Stimulated activated effector memory CD8-positive, alpha-beta T cell treated with anti-CD3 and anti-CD28 coated beads, Interleukin-12 subunit alpha, Interleukin-12 subunit beta, amount 100 ng/mL, for 72 hours (primary cell): Measurements from ENCODE around the gene HAPLN2.

Experiments
- ATAC-seq: fragments of 150-1000 bp; cut with Tn5 transposase; 2 replicates; pipeline ENCODE4 v1.10.0; 2021
- DNase-seq, 2 donors: peaks; one replicate each; pipeline ENCODE4 v3.0.0; 2021 to 2022; ENCODE audit warnings: low spot score in 2 of 2
- H3K27ac Mint-ChIP-seq: one replicate; pipeline ENCODE4 v1.8.0; 2022; ENCODE audit warnings: mild to moderate bottlenecking, mixed read lengths
- H3K36me3 Mint-ChIP-seq: one replicate; pipeline ENCODE4 v1.8.0; 2022; ENCODE audit warnings: mild to moderate bottlenecking, mixed read lengths
- H3K4me1 Mint-ChIP-seq: one replicate; pipeline ENCODE4 v1.8.0; 2022; ENCODE audit warnings: mixed read lengths
- H3K4me3 Mint-ChIP-seq: one replicate; pipeline ENCODE4 v1.8.0; 2022; ENCODE audit warnings: mild to moderate bottlenecking, mixed read lengths
- H3K9me3 Mint-ChIP-seq: one replicate; pipeline ENCODE4 v1.8.0; 2022; ENCODE audit warnings: mixed read lengths

The HAPLN2 gene

GRCh38 chr1:156666862-156667609 is 47.8 kb downstream of the HAPLN2 start:
- DNase-seq, result no peak
- H3K4me1 Mint-ChIP-seq, result peaks cover 4% of the 10 kb centered on the region
- H3K27ac Mint-ChIP-seq, result peak overlapping the region; percentile 52
- no peak for ATAC-seq
- no peak overlapping the region for H3K4me3 Mint-ChIP-seq
- no peaks in the 10 kb centered on the region for H3K36me3 Mint-ChIP-seq
- no peaks in the 10 kb centered on the region for H3K9me3 Mint-ChIP-seq

DNA sequence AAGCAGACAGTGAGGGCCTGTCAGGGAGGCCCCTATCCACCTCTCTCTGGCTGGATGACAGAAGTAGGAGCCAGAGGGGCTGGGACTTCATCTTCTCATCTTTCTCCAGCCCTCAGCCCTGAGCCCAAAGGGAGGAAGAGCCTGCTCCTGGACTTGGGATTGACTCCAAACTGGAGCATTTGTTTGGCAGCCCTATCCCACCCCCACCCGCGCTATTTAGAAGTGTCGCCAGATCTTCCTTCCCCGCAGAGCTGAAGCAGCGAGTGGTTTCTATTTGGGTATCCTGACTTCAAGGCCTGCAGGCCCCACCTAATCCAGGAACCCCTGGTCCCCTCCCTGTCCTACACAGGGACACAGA is 48.4 kb downstream of the HAPLN2 start:
- ATAC-seq, result no peak
- no peak for DNase-seq

GRCh38 chr1:156667968-156668709 is 48.9 kb downstream of the HAPLN2 start:
- Mint-ChIP-seq H3K4me1 (no peaks in the 10 kb centered on the region), H3K36me3 (no peaks in the 10 kb centered on the region), H3K9me3 (no peaks in the 10 kb centered on the region), H3K4me3 (no peak overlapping the region), H3K27ac (no peak overlapping the region)
- no peak for DNase-seq
- no peak for ATAC-seq

More for the DNA sequence above, 48.4 kb downstream of the HAPLN2 start:
- Mint-ChIP-seq H3K36me3 (no peaks in the 10 kb centered on the region), H3K4me1 (no peaks in the 10 kb centered on the region), H3K4me3 (no peak overlapping the region), H3K27ac (no peak overlapping the region), H3K9me3 (no peaks in the 10 kb centered on the region)

DNA sequence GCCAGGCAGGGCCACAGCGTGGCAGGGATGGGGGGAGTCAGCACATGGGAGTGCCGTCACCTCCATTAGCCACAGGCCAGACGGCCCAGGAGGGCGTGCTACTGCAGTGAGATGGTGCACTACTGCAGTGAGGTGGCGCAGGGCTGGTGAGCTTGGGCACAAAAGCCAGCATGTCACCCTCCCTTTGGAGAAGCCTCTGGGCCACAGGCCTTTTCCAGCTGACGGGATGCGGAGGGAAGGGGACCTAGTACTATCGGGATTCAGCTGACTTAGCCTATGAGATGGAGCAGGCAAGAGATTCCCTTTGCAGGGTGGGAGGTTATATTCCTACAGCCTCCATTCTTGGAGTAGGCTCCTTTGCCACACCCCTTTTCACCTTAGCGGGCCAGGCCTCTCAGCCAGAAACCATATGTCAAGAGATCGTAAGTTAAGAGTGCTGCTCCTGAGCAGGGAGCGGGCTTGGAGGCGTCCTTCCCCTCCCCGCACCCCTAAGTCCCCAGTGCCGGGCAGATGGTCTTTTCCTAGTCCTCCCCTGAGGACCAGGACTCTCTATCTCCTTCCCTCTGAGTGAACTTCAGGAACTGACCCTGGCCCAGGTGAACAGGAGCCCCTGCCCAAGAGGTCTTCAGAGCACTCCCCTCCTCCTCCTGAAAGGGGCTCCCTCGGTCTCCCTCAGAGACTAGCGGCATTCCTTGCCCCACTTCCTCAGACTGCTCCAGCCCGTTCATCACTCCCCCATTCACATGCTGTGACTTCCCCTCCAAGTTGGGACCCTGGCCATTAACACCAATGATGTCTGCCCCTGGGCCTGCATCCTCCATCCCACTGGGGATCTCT is 49.8 kb downstream of the HAPLN2 start:
- Mint-ChIP-seq H3K4me1 (no peaks in the 10 kb centered on the region), H3K27ac (peak overlapping the region; percentile 20), H3K9me3 (no peaks in the 10 kb centered on the region), H3K36me3 (no peaks in the 10 kb centered on the region), H3K4me3 (no peak overlapping the region)
- DNase-seq (no peak), ATAC-seq (no peak)

DNA sequence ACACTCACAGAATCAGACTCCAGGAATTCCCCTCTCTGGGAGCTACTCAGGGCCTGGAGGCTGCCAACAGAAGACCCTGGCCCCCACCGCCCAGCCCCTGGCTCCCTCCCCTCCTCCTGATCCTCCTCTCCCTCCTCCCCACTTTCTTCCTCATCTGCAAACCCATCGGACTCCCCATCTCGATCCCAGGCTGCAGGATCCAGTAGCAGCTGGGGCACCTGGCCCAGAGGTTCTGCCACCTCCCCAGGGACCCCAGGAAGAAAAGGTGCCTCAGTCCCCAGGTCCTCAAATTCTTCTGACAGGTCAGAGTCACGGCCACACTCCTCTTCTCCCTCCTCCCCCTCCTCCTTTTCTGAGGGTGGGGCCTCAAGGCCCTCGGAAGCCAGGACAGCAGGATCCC is 50.6 kb downstream of the HAPLN2 start:
- ATAC-seq (no peak), DNase-seq (no peak)
- Mint-ChIP-seq H3K9me3 (no peaks in the 10 kb centered on the region), H3K4me1 (no peaks in the 10 kb centered on the region), H3K4me3 (no peak overlapping the region), H3K36me3 (no peaks in the 10 kb centered on the region), H3K27ac (peak overlapping the region; percentile 20)

GRCh38 chr1:156670359-156670758 is 51.1 kb downstream of the HAPLN2 start:
- Mint-ChIP-seq H3K27ac (peak overlapping the region; percentile 20), H3K4me3 (no peak overlapping the region), H3K9me3 (no peaks in the 10 kb centered on the region), H3K4me1 (no peaks in the 10 kb centered on the region), H3K36me3 (no peaks in the 10 kb centered on the region)
- no peak for DNase-seq
- no peak for ATAC-seq

DNA sequence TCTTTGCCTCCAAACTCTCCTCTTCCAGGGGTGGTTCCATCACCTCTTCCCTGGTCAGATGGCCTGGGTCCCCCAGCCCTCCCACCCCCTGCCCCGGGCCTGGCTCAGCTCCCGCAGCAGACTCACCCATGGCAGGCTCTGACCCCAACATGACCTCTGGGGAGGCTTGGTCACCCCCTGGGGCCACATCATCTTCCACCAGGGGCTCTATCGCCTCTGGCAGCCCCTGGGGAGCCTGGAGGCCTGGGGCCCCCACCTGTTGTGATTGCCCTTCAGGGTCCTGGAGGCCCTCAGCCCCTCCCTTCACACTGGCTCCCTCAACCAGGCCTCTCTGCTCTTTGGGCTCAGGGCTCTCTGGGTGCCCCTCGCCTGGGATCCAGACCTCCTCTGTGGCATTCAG is 51.6 kb downstream of the HAPLN2 start:
- Mint-ChIP-seq H3K4me3 (no peak overlapping the region), H3K4me1 (no peaks in the 10 kb centered on the region), H3K9me3 (no peaks in the 10 kb centered on the region), H3K27ac (peak overlapping the region; percentile 20), H3K36me3 (no peaks in the 10 kb centered on the region)
- ATAC-seq (no peak), DNase-seq (no peak)

- DNase-seq (no peak), ATAC-seq (no peak)
- H3K27ac Mint-ChIP-seq, result peak overlapping the region; percentile 20
- no peaks in the 10 kb centered on the region for H3K36me3 Mint-ChIP-seq
- H3K4me3 Mint-ChIP-seq, result no peak overlapping the region
- peaks cover under 1% of the 10 kb centered on the region for H3K4me1 Mint-ChIP-seq
- H3K9me3 Mint-ChIP-seq, result no peaks in the 10 kb centered on the region
Observed at GRCh38 chr1:156671804-156672203, 52.6 kb downstream of the HAPLN2 start.

- H3K4me3 Mint-ChIP-seq, result no peak overlapping the region
Observed at GRCh38 chr1:156673387-156674121, 54.3 kb downstream of the HAPLN2 start.

More at GRCh38 chr1:156673387-156674121, 54.3 kb downstream of the HAPLN2 start:
- Mint-ChIP-seq H3K27ac (no peak overlapping the region), H3K36me3 (no peaks in the 10 kb centered on the region), H3K4me1 (peaks cover 14% of the 10 kb centered on the region), H3K9me3 (no peaks in the 10 kb centered on the region)
- ATAC-seq (no peak), DNase-seq (no peak)
